Spinal cord (tissue), 10 donors: Measurements from ENCODE around the gene WWC2. TPM values are rescaled to one million over a fixed set of nuclear protein-coding genes. Genes with fewer than 3 reads are reported as not detected.

Experiments used
- DNase-seq, 6 donors: peaks; one replicate each; pipeline versions ENCODE4 v3.0.0 to v3.0.0-alpha.2; 2013 to 2015; ENCODE audit warnings: low spot score in 6 of 6, low read depth in 4 of 6
- H3K27ac ChIP-seq: one replicate; pipeline ENCODE4 v1.5.1; 2013; ENCODE audit warnings: low read depth, low read length, control low read depth
- H3K27me3 ChIP-seq: one replicate; pipeline ENCODE4 v1.6.1; 2013; ENCODE audit warnings: low read length; ENCODE audit not compliant: control insufficient read depth, insufficient read depth
- H3K36me3 ChIP-seq: one replicate; pipeline ENCODE4 v1.6.1; 2013; ENCODE audit warnings: low read length; ENCODE audit not compliant: control insufficient read depth, insufficient read depth
- H3K4me1 ChIP-seq: one replicate; pipeline ENCODE4 v1.6.1; 2013; ENCODE audit warnings: low read length; ENCODE audit not compliant: control insufficient read depth, insufficient read depth
- H3K4me3 ChIP-seq: one replicate; pipeline ENCODE4 v1.5.1; 2013; ENCODE audit warnings: low read depth, low read length, control low read depth
- H3K9me3 ChIP-seq: one replicate; pipeline ENCODE4 v1.6.1; 2013; ENCODE audit warnings: low read length; ENCODE audit not compliant: control insufficient read depth, insufficient read depth
- WGBS: methylation state at CpG from one replicate; pipeline ENCODE4 v1.1.5; 2013; ENCODE audit warnings: missing lambda C conversion rate; ENCODE audit not compliant: insufficient coverage; 5-methylcytosine and 5-hydroxymethylcytosine counted together
- polyA plus RNA-seq, 2 donors: library from polyadenylated mRNA; unstranded; fragments of 120-200 nt; gene quantifications; one replicate each; pipeline ENCODE4 v1.2.1, GENCODE V29; 2013; ENCODE audit not compliant: insufficient read length in 2 of 2
- total RNA-seq, 2 donors: library from RNA; depleted of rRNA in 1 of 2; stranded (reverse); fragments of 120-200 nt in 1 of 2; fragments of >200 nt in 1 of 2; gene quantifications; one replicate each; pipeline versions ENCODE4 v1.2.3 to v1.2.4, GENCODE V29; 2013 to 2014
- donor health status: healthy.

The WWC2 gene
- total and polyA plus RNA-seq, 4 donors, result 19.0 to 33.4 (median 25.9) TPM

DNA sequence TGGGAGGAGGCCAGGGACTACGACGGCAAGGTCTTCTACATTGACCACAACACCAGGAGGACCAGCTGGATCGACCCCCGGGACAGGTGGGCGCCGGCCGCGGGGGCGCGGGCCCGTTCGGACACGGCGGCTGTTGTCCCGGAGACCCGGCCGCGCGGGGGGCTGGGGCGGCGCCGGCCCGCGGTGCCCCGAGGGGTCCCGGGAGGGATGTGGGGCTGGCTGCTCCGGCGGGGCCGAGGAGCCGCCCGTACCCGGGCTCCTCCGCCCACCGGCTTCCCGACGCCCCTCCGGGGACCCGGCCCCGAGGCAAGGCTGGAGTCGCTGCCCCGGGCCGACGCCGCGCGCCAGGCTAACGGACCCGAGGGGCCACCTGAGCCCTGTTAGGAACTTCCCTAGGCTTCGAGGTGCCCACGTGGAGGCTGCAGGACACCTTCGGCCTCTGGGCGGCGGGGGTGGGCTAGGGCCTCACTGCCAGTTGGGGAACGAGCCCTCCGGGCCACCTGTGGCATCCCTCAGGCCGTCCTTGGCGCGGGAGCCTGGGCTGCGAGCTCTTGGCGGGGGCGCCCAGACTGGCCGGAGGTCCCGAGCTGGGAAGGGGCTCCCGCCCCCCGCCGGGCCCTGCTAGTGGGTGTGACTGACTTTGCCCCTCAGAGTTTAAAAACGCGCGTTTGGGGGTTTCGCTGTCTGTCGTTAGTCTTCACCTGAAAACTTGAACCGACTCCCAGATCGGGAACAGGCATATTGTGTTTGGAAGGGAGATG lies 660 bp downstream of the WWC2 start:
- under 1% methylated on average over 72 of the region's 73 CpGs for WGBS
- Histone ChIP-seq H3K9me3 (no peaks in the 10 kb centered on the region), H3K36me3 (peaks cover 3% of the 10 kb centered on the region), H3K4me1 (peaks cover 23% of the 10 kb centered on the region), H3K27me3 (peaks cover 21% of the 10 kb centered on the region), H3K27ac (no peak overlapping the region), H3K4me3 (peak overlapping the region; percentile 81)
- DNase-seq, result peak in 2 of 6 donors; percentile 23 to 50

DNA sequence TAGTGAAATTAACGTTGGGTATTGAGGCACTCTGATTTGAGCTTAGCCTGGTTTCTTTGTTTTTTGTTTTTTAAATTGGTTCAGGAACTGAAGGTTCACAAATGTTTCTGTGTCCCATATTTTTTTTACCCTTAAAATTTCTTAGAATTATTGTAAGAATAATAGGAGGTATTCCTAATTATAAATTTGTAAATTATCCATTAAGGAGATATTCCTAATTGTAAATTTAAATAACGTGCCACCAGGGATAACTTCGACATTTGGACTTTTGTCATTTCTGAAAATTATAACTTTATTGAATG lies 1.2 kb downstream of the WWC2 start:
- no peak for DNase-seq
- WGBS, result no CpG with 5 or more reads among the region's 3 CpGs
- Histone ChIP-seq H3K4me1 (peaks cover 23% of the 10 kb centered on the region), H3K4me3 (peak overlapping the region; percentile 81), H3K9me3 (no peaks in the 10 kb centered on the region), H3K27me3 (peaks cover 21% of the 10 kb centered on the region), H3K36me3 (peaks cover 3% of the 10 kb centered on the region), H3K27ac (no peak overlapping the region)

DNA sequence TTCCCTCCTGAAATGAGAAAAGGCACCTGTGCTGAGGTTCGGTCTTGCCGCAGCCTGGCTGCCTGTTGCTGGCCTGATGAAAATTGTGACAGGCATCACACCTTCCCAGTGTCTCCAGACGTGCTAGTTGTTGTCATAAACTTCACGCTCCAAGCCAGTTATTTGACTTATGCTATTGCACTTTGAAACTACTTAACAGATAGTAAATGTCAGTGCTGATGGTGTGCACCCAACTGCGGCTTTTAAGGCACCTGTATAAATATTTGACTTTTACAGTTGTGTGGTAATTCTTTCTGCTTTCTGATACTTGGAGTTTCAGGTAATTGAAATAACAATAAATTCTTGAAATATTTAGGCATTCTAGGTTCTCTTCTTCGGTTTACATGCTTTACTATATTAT lies 1.8 kb downstream of the WWC2 start:
- Histone ChIP-seq H3K27ac (no peak overlapping the region), H3K4me3 (peak overlapping the region; percentile 16)
- peak in 2 of 6 donors; percentile 6 to 18 for DNase-seq

DNA sequence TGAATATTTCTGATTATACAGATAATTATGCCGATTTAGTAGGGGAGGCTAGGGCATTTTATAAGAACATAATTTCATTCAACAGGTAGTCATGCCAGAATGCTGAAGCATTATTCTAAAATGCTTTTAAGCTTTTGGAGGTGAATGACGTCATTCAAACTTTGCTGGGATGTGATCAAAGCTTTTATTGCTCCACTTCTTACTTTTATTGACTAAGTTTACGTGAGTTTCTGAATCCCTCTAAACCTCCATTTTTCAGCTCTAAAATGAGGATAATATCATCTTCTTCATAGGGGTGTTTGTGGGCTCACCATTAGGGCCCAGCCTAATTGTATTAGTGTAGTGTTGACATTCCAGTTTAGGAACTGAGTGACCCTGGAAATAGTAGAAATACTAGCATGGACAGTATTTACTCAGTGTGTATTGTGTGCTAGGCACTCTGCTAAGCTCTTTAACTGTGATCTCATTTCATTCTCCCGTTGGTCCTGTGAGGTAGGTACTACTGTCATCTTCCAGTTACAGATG lies 3.0 kb downstream of the WWC2 start:
- H3K4me3 ChIP-seq, result no peak overlapping the region
- no peaks in the 10 kb centered on the region for H3K9me3 ChIP-seq
- H3K4me1 ChIP-seq, result peaks cover 23% of the 10 kb centered on the region
- 60% methylated on average over 1 of the region's 4 CpGs for WGBS
- no peak for DNase-seq
- H3K27me3 ChIP-seq, result peaks cover 11% of the 10 kb centered on the region
- H3K27ac ChIP-seq, result no peak overlapping the region
- H3K36me3 ChIP-seq, result peaks cover 3% of the 10 kb centered on the region

More for the DNA sequence above, 1.8 kb downstream of the WWC2 start:
- H3K27me3 ChIP-seq, result peaks cover 20% of the 10 kb centered on the region
- H3K36me3 ChIP-seq, result peaks cover 3% of the 10 kb centered on the region
- 89% methylated on average over 2 of the region's 6 CpGs for WGBS
- no peaks in the 10 kb centered on the region for H3K9me3 ChIP-seq
- H3K4me1 ChIP-seq, result peaks cover 23% of the 10 kb centered on the region

DNA sequence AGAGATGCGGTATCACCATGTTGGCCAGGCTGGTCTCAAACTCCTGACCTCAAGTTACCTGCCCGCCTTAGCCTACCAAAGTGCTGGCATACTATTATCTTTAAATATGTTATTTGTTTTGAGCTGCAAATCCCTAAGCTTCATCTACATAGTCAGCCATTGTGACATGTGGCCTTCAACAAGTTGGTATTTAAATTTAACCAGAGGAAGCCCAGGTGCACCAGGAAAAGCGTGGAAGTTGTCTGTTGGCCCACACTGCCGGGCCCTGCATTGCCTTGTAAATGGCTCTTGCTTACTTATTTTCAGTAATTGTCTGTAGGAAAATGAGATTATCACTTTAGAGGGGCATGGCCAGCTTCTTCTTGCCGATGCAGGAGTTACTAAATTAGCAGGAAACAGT lies 6.0 kb downstream of the WWC2 start:
- 92% methylated on average over 3 of the region's 5 CpGs for WGBS
- Histone ChIP-seq H3K27ac (no peak overlapping the region), H3K4me3 (no peak overlapping the region), H3K27me3 (no peaks in the 10 kb centered on the region), H3K4me1 (peaks cover 4% of the 10 kb centered on the region), H3K9me3 (no peaks in the 10 kb centered on the region), H3K36me3 (no peaks in the 10 kb centered on the region)
- no peak for DNase-seq

- H3K27me3 ChIP-seq, result no peaks in the 10 kb centered on the region
- H3K27ac ChIP-seq, result no peak overlapping the region
- H3K4me1 ChIP-seq, result no peaks in the 10 kb centered on the region
- no CpG with 5 or more reads among the region's 4 CpGs for WGBS
- no peaks in the 10 kb centered on the region for H3K36me3 ChIP-seq
- H3K4me3 ChIP-seq, result no peak overlapping the region
- no peaks in the 10 kb centered on the region for H3K9me3 ChIP-seq
- DNase-seq, result no peak
These were observed 7.8 kb downstream of the WWC2 start for GRCh38 chr4:183106839-183107238.

GRCh38 chr4:183107891-183108459 lies 8.9 kb downstream of the WWC2 start:
- H3K4me1 ChIP-seq, result no peaks in the 10 kb centered on the region
- no peaks in the 10 kb centered on the region for H3K9me3 ChIP-seq
- no peak overlapping the region for H3K27ac ChIP-seq
- H3K36me3 ChIP-seq, result no peaks in the 10 kb centered on the region
- no peak overlapping the region for H3K4me3 ChIP-seq
- no peak for DNase-seq
- H3K27me3 ChIP-seq, result no peaks in the 10 kb centered on the region
- WGBS, result 100% methylated on average over 1 of the region's 5 CpGs

DNA sequence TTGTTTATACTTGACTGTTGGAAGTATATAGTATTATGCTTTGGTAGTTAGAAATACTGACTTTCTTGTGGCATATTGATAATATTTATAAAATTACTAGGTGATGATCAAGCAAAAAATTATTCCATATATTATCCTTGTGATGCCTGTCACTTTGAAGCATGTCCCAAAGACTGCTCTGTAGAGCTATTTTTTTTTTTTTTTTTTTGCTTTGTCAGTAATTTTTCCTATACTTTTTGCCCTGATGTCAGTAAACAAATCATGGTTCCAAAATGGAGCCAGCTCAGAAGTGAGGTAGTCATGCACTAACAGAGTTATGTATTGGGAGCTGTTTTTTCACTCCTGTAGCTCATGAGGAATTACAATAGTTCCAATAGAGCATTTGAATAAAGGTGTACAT lies 11.2 kb downstream of the WWC2 start:
- H3K4me1 ChIP-seq, result no peaks in the 10 kb centered on the region
- H3K27ac ChIP-seq, result no peak overlapping the region
- H3K36me3 ChIP-seq, result no peaks in the 10 kb centered on the region
- no peaks in the 10 kb centered on the region for H3K27me3 ChIP-seq
- H3K9me3 ChIP-seq, result no peaks in the 10 kb centered on the region
- H3K4me3 ChIP-seq, result no peak overlapping the region
- DNase-seq, result no peak

DNA sequence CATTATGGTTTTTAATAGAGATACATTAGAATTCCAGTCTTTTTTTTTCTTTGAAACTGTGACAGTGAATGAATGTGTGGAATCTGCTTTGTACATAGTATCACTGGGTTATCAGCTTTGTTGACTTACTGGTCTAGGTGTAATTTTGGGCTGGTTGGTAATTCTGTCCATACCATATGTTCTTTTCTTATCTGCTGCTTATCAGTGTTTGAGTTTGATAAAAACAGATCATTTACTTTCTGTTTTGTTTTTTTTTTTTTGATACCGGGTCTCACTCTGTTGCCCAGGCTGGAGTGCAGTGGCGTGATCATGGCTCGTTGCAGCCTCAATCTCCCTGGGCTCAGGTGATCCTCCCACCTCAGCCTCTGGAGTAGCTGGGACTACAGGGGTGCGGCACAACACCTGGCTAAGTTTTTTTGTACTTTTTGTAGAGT lies 12.4 kb downstream of the WWC2 start:
- WGBS, result 100% methylated on average over 4 of the region's 4 CpGs
- Histone ChIP-seq H3K36me3 (no peaks in the 10 kb centered on the region), H3K9me3 (no peaks in the 10 kb centered on the region), H3K4me3 (no peak overlapping the region), H3K4me1 (no peaks in the 10 kb centered on the region), H3K27ac (no peak overlapping the region), H3K27me3 (no peaks in the 10 kb centered on the region)
- no peak for DNase-seq

GRCh38 chr4:183118141-183118540 lies 19.1 kb downstream of the WWC2 start:
- no peaks in the 10 kb centered on the region for H3K27me3 ChIP-seq
- no peaks in the 10 kb centered on the region for H3K36me3 ChIP-seq
- DNase-seq, result no peak
- no peaks in the 10 kb centered on the region for H3K4me1 ChIP-seq
- no peak overlapping the region for H3K27ac ChIP-seq
- no CpG with 5 or more reads among the region's 2 CpGs for WGBS
- no peaks in the 10 kb centered on the region for H3K9me3 ChIP-seq
- no peak overlapping the region for H3K4me3 ChIP-seq
